Measurements from ENCODE around the gene TAS2R8.
A peak's percentile ranks its signal among the peaks of the same experiment; 100 is the strongest.
"Not testable (repeated sequence)": the region's sequence is repeated elsewhere in the genome, so short reads cannot be mapped to it uniquely, and the experiment has no call there.

Gene TAS2R8, protein sequence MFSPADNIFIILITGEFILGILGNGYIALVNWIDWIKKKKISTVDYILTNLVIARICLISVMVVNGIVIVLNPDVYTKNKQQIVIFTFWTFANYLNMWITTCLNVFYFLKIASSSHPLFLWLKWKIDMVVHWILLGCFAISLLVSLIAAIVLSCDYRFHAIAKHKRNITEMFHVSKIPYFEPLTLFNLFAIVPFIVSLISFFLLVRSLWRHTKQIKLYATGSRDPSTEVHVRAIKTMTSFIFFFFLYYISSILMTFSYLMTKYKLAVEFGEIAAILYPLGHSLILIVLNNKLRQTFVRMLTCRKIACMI

DNA sequence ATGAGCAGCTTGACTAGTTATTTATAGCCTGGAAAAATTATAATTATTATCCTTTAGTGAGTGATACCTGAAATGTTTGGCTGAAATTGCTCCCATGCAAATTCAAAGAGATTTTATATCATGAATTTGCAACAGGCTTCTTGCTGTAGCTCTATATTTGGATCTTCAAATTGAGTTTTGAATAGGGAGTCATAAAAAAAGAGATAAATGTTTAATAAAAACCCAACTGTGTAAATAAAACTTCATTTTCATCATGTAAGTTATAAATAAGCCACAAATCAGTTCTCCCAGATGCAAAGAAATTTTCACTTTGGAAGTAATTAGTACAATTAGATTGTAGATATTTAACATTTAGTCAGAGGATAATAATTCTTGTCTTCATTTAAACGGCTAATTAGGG lies at the start of gene TAS2R8:
TAS2R8 (minus strand) TSS at position 101 of the 400 bp plus-strand sequence. CDS start 306 bp downstream, outside the sequence.
- DNase-seq, result no peak

DNA sequence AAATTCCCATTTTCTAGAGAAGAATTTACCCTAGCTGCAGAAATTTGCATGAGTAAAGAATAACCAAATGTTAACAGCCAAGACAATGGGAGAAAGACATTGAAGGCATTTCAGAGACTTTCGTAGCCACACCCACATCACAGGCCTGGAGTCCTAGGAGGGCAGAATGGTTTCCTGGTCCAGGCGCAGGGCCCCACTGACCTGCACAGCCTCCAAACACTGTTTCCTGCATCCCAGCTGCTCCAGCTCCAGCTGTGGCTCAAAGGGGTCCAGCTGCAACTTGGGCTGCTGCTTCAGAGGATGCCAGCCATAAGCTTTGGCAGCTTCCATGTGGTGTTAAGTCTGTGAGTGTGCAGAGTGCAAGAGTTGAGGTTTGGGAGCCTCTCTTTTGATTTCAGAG lies 48.7 kb upstream of the TAS2R8 start:
- DNase-seq, result no peak

DNA sequence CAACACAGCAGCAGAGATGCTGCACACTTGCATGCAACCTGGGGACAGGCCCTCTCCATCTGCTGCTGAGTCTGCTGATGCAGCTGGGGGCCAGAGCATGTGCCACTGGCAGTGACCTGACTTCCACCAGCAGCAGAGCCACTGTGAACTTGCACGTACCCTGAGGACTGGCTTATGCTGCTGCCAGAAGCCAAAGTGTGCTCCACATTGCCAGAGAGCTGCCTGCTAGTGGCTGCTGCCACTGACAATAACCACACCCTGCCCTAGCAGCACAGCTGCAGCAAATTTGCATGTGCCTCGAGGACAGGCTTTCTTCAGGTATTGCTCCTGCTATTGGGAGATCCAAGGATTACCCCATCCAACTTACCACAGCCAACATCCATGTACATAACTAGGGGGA lies 46.7 kb upstream of the TAS2R8 start:
- DNase-seq, result no peak

DNA sequence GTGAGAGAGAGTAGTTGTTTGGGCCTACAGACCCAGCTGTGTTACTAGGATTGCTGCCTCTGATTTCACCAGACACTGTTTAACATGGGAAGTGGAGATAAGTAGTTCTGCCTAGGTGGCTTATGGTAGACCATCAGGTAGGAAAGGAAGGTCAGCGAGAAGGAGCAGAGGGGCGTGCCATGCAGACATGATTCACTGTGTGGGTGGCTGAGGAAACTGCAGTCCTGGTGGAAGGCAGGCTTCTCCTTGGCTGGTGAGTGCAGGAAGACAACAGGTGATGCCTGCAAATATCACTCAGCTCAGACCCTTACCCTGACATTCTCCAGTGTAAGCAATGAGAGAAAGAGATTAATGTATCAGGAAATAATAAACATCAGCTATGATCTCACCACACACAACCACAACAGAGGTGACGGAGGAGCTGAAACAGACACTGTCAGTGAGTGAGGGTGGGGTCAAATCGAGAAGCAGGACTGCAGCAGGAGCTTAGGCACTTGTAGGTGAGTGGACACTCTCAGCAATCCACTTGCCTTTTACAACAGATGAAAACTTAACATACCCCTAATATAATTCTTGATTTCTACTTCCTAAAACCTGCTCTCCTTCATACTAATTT lies 44.3 kb upstream of the TAS2R8 start:
- DNase-seq, result no peak

DNA sequence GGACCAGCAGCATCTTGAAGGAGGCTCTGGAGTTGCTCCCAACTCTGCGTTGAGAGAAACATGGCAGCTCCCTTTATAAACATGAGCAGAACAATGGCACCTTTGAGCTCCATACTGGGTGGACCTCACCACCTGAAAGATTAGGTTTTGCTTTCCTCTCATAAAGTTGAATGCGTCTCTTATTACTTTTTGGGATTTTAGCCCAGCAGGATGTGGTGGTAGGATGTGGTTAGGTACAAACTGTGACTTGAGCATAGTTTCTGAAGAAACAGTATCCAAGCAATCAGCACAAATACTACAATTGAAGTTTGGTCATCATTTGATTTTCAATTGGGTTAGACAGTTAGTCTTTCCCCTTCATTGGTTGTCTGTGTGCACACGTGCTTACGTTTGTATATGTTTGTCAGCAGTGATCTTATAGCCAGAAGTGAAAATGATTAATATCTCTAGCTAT lies 42.4 kb upstream of the TAS2R8 start, which contains the start of gene PRR4:
PRR4 (minus strand) TSS at position 51 of the 454 bp plus-strand sequence; CDS start at position 13, 38 bp downstream.
- no peak for DNase-seq

DNA sequence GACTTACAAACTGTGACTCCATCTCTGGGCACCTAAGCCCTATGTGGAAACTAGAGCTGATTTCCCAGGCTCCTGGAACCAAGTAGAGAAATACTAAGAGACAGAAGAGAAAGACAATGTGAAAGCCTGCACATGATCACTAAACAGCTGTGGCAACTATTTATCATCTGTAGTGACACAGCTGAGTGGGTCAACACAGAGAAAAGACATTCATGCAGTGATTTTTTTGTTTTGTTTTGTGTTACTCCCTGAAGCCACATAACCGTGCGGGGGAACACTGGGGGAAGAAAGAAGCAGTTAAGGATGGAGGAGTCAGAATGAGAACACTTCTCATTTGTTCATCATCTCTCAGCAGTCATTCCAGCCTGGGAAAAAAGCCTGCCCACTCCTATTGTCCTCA lies 40.7 kb upstream of the TAS2R8 start:
- no peak for DNase-seq

DNA sequence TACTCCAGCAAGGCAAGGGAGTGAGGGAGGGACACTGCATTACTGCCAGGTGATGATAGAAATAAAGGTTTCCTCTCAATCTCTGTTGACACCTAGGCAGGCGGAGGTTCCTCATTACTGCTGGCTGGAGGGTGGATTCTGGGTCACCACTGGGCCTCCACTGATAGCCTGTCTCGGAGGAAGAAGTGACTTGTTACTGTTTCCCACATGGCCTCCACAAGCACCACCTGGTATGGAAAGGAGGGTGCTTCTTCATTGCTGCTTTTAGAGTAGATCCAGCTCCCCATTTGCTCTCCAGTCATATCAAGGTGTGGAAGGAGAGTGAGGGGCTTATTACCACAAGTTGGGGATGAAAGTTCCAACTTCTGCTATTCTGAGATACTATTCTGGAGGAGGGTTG lies 35.8 kb upstream of the TAS2R8 start:
- no peak for DNase-seq

DNA sequence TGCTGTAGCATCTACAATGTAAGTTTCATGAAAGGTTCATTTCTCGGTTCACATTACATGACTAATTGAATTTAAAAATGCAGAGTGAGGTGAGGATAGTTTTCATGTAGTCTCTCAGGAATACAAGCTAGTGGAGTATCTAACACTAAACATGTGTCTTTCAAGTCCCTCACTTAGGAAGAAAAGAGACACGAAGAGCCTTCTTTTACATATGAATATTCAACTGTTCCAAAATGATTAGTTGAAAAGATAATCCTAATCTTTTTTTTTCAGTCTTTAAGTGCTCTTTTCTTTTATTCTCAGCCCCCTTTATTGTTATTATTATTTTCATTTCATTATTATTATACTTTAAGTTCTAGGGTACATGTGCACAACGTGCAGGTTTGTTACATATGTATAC lies 31.4 kb upstream of the TAS2R8 start:
- no peak for DNase-seq

DNA sequence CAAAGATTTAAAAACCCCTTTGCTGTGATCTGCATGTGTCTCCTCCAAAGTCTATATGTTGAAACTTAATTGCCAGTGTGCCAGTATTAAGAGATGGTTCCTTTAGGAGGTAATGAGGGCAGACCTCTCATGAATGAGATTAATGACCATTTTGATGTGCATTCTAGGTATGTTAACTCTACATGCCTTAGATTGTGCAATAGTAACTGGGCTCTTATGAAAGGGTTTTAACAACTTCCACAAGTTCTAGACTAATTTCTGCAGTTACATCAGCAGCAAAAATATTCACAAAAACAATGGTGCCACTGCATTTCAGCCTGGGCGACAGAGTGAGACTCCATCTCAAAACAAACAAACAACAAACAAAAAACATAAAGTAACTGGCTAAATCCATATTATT lies 22.9 kb upstream of the TAS2R8 start:
- DNase-seq, result no peak

DNA sequence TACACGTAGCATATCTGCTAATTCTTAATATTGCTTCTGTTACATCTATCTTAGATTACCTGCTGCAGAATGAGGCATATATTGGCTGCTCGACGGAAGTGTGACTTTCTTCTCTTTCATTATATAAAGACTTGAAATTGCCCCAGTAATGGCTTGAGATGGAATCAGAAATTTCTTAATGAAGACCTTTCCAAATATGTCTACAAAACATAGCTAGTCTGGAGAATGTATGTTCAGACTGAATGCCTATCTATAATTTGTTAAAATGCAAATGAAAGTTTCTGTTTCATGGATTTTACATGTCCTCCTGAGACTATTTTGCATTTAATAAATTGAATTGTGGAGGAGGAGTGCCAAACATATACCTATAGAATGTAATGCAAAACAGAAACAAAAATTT lies 19.2 kb upstream of the TAS2R8 start, which contains the start of gene TAS2R10:
TAS2R10 (minus strand) TSS at position 101 of the 400 bp plus-strand sequence; CDS start at position 12, 89 bp downstream.
- DNase-seq, result no peak

DNA sequence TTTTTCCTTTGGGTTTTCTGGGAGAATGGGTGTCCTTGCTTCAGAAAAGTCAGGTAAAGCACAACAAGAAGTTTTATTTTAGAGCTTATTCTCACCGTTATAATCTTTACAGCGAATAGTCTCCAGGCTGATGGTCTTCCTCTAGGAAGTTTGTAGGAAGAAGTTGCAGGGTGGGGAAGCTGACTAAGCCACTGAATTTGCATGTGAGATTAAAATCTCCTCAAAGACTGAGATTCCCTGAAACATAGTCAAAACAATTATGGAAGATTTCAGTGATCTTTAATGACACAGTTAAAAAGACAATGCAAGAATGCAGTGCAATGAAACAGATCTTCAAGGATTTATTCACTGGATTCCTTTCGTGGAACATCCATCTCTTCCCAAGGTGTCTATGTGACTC lies 17.9 kb upstream of the TAS2R8 start:
- no peak for DNase-seq

DNA sequence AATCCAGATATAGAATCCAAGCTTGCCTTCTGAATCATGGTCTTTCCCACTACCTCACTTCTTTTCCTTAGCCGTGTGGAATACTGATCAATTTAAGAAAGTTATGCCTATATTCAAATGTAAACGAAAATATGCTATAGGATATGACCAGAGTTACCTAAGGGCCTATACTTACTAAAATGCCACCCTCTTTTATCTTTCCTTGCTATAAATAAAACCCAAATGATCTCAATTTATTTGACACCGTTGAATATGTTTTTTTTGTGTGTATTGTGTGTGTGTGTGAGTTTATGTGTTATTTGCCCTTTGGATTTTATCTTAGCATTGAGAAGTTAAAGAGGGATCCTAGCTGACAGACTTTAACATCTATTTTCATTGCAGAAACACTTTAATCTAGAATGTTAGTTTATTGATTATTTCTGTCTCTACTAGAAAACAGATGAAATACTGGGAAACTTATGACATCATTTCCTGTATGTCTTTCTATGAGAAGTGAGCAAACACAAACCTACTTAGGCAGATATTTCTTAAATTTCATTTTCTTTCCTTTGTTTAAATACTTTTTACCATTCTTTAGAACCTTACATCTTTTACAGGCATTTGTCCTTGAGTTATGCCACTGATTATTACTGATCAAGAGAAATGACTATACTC lies 4.9 kb upstream of the TAS2R8 start:
- no peak for DNase-seq

DNA sequence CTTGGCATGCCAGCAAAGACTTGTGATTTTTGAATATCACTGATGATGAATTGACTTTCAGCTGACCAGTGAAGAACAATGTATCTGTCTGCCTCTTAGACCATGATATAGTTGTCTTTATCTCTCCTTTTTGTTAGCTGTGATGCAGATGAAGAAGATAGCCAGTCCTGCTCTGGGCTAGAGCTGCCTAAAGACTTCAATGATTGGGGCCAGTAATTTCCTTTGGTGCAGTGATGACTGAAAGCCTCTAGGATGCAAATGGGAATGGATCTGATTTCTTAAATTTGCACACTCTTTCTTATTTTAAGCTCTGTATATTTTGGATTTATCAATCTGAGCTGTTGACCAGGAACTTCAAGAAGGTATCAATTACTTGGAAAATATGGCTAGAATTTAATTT lies 3.0 kb upstream of the TAS2R8 start, which contains the start of gene TAS2R9:
TAS2R9 (minus strand) TSS at position 101 of the 400 bp plus-strand sequence; CDS start at position 8, 93 bp downstream.
- no peak for DNase-seq

DNA sequence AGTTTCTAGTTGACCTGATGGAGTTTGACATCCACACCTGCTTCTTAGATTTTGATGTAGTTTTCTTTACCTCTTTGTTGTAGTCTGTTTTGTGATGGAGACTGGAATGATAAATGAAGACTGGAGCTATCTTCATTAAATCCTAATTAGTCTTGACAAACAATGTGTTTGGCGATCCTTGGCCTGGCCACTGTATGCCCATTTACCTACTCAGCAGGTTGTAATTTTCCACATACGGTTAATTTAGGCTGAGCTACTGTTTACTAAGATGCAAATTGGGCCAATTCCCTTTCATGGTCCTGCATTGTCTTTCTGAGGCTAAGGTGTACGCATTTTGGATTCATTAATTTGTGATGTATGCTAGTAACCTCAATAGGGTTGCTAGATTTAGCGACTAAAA lies 4.5 kb downstream of the TAS2R8 start, which contains the start of gene TAS2R7:
TAS2R7 (minus strand) TSS at position 41 of the 400 bp plus-strand sequence. CDS start 57 bp downstream, outside the sequence.
- DNase-seq, result peak; percentile 8

DNA sequence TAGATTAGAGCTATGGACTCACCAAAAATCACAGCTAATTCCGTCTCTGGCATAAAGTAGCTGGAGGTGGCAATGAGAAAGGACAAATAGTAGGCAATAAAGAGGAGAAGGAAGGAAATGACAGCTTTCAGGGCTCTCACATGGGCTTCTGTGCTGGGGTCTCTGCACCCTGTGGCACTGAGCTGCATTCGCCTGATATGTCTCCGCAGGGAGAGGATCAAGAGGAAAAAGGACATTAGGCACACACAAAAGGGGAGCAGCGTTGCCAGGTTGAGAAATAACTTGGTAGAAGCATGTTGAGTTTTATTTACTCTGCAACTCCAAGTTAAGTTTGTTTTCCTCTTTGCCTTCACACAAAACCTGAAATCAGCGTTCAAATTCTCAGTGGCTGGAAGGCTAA lies 5.3 kb downstream of the TAS2R8 start:
- no peak for DNase-seq

DNA sequence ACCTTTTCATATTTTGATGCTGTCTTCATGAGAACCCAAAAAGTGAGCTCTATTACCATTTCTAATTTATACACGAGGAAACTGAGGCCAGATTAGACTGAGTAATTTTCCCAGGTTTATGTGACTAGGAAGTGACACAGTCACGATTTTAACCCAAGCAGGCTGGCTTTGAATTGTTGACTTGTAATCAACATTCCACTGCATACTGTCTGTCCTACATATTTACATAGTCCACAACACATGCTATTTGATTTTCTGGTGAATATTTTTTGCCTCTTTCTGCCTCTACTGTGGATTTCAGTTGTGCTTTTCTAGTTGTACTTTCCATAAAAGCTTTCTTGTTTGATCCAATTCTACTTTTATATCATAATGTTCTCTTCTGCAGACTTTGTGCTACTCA lies 12.9 kb downstream of the TAS2R8 start:
- no peak for DNase-seq

DNA sequence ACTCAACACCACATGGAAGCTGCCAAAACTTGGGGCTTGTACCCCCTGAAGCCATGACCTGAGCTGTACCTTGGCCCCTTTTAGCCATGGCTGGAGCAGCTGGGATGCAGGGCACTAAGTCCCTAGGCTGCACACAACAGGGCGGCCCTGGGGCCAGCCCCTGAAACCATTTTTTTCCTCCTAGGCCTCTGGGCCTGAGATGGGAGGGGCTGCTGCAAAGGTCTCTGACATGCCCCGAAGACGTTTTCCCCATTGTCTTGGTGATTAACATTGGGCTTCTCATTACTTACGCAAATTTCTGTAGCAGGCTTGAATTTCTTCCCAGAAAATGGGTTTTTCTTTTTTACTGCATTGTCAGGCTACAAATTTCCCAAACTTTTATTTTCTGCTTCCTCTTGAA lies 15.3 kb downstream of the TAS2R8 start:
- not testable (repeated sequence) for DNase-seq

DNA sequence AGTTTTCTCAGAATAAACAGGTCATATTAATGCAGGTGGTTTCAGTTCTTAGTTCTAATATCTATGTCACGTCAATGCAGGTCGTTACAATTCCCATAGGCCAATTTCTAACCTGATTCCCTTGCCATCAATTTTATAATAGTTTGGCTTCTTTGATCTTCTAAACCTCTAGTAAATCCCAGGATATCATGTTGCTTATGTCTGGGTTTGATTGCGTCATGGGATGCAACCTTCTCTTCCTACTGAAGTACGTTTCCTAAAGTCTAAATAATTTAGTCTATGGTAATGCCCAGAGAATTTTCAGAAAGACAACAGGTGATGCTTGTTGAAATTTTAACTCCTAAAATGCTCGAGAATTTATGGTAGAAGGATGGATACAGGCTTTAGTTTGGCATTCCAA lies 23.8 kb downstream of the TAS2R8 start:
- no peak for DNase-seq

DNA sequence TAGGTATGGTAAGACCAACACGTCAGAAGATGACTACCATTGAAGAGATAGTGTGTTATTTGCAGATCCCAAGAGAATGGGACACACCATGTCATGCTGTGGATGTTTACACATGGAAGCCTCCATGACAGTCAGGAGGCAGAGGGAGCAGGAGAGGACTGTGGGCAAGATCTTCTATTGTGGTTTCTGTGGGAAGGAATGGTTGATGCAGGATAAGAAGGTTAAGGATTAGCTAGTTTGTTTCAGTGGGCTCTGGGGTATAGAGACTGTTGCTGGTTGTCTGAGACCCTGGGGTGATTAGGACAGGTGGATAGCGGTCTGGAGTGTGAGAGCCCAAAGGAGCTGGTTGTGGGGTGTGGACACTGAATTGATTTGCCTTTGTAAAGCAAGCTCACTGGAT lies 28.0 kb downstream of the TAS2R8 start:
- no peak for DNase-seq

DNA sequence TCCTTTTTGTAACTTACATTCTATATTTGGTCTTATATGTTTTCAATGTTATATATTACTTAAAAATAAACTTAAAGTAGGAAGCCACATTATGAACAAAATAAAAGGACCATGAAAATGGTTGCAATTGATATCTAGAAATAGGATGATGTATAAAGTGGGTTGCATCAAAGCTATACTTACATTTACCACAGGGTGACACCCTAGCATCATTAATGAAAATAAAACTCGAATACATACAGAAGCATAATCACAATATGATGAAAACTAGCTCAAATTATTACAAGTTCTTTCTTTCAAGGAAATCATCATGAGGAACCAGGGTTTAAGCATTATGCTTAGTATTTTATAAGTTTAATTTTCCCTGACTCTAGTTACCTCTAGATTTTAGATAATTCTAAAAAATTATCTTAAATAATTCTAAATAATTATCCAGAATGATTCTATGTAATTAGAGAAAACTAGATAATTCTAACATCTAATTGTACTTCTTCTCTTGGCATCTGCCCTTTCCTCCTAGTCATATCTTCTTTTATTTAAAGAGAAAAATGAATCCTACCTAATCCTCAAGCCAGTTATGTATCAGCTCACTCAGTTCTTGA lies 35.9 kb downstream of the TAS2R8 start:
- DNase-seq, result peak; percentile 70

DNA sequence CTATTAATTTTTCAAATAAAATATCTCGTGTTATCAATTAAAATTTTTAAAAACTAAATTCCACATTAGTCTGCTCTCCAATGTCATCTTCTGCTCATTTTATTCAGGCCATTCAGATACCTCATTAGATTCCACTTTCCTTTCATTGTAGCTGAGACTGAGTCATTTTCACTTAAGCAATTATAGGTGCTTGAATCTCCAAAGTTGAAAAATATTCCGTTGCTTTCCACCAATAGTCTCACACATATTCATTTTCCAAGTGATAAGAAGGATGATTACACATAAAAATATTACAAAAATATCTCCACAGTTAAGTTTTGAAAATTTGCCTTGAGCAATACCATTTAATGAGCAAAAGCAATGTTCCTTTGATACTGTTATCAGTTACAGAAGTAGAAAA lies 47.4 kb downstream of the TAS2R8 start:
- no peak for DNase-seq

DNA sequence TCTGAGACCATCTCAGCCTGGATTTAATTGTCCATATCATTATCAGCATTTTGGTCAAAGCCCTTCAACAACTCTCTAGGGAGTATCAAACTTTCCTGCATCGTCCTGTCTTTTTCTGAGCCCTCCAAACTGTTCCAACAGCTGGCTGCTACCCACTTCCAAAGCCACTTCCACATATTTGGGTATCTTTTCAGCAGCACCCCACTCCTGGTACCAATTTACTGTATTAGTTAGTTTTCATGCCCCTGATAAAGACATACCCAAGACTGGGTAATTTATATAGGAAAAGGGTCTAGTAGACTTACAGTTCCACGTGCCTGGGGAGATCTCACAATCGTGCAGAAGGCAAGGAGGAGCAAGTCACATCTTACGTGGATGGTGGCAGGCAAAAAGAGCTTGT lies 50.9 kb downstream of the TAS2R8 start:
- no peak for DNase-seq

All from NCI-H1105 treated with DMSO at 0.1 percent for 48 hours (cell line).